NCI-H2171 (cell line): ENCODE measurements around the gene MIPEP.
"Not testable (repeated sequence)": the region's sequence is repeated elsewhere in the genome, so short reads cannot be mapped to it uniquely, and the experiment has no call there.

Experiments
- DNase-seq: peaks from one replicate; lab custom pipeline; 2025; lab: John Stamatoyannopoulos, UW

The MIPEP gene

DNA sequence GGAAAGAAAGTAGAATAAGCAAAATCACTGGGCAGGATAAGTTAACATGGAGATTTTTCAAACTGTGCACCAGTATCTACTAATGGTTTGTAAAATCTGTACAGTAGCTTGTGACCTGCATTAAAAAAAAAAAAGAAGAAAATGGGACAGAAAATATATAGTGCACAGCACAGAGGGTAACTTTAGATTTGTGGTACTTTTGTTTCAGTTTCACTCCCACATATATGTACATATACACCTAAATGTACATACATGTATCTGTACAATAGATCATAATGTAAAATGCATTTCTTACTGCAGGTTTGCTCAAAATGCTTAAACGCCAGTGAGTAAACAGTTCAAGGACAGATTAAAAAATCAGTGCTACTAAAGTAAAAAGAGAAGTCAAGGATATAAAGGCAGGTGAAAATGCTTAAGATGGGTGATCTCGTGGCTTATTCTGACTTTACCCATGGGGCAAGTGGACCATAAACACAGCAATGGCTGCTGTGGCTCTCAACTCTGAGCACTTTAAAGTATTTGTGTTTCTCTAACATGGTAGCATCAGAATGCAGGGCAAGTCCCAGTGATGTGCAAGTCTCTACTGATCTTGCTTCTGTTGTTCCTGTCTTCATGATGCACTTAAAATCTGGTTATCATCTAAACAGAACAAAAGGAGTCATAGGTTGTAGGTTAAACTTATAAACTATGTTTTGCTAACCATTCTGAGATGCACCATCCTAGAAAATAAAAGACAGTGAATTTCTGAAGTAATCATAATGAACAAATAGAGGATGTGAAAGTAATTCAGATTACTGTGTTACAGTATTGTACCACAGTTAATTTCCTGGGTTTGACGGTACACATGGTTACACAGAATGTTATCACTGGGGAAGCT is 112.3 kb downstream of the MIPEP start:
- DNase-seq, result no peak

DNA sequence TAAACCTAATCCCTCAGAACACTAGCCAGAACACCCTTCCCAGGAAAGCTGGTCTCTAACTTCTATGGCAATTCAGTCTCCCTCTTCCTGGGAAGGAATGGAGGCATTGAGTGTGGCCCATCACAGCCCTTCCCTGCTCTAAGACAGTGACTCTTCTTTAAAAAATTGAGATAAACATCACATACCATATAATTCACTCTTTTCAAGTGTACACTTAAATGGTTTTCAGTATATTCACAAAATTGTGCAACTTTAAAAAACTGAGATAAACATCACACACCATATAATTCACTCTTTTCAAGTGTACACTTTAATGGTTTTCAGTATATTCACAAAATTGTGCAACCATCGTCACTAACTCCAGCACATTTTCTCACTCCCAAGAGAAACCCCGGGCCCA is 116.5 kb downstream of the MIPEP start:
- DNase-seq, result no peak

DNA sequence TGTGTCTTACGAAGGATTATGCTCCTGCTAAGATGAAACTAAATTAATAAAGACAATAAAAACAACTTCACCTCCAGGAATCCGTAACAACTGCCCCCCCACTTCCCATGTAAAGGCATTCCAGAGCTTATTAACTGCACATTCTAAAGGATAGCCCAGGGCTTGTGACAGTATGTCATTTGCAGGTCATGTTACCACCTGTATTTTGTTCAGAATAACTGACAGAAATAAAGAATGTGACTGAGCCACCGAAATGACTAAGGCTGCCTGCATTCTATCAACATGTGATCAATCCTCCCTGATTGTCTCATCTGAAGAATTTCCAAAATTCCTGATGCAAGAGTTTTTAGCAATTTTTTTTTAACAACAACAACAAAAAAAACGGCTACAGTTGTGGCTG is 117.2 kb downstream of the MIPEP start:
- DNase-seq, result no peak

DNA sequence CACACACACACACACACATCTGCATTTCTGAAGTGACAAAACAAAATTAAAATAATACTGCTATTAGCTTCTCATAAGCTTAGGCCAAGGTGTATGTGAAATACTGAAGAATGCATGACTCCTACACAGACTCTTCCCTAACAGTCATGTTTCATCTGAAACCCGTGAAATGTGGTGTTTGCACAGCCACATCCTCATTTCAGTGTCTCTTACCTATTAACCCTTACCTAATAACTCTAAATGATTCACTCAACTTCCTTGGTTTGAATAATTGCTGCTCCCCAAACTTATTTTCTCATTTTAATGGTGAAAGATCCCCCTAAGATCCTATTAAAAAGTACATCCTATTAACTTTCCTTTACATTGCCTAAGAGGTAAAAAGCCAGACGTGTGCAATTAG is 117.6 kb downstream of the MIPEP start:
- no peak for DNase-seq

DNA sequence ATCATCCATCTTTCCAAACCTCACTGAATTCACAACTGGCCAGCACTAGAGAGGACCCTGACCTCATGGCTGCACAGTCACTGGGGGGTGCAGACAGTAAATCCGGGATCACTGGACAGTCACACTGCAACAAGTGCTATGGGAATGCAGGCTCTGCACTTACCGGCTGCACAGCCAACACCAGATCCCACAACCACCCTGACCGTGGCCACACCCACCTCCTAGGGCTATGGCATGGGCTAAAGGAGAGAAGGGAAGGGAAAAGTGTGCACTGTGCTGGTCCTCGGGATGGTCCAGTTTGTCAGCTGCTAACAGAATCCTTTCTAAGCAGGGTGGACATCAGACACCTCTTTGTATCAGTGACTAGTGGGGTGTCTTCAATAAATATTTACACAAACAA is 118.2 kb downstream of the MIPEP start:
- DNase-seq, result no peak

DNA sequence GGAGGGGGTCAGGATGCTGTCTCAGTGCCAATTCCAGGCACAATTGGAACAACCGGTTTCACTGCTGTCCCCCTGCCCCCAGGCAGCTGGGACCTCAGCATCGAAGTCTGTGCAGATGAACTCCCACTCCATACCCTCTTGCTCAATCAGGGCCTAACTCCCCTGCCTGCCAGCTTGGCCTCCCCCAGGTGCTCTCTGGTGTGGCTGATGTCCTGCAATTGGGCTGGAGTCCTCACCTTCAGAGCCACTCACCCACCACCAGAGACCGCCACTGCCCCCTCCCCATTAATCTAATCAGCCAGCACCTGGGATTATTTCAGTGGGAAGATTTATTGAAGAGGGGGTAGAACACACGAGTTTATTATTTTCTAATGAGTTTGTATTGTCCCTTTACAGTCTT is 118.8 kb downstream of the MIPEP start:
- DNase-seq, result no peak

DNA sequence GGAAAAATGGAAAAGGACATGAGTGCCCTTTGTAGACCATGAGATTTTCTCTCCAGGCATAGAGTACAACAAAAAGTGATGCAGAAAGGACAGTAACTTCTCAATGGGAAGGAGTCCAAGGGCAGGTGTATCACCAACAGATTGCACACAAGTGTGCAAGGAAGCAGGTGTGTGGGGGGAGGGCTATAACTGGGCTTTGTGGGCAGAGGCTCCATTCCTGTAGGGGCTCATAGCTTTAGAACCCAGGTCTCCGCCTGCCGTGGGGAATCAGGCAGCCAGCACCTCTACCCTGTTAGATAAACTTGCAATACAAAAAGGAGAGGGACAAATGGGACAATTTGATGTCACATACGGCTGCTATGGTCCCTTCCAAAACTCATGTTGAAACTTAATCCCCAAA is 119.8 kb downstream of the MIPEP start:
- no peak for DNase-seq

DNA sequence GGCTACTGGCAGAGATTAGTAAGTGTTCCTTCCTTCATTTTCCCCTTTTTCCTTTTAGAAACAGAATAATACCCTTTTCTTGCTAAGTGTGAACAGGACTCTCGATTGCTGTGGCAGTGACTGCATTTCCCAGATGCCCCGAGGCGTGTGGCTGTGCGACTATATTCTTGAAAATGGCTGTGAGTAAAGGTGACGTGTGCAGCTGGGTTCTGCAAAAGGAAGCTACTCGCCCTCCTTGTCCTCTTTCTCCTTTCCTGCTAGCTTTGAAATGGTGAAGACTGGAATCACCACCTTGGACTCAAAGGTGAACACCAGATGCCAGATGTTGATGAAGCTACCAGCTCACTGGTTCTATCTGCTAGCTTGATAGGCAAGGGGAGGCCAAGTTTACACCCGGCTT is 121.4 kb downstream of the MIPEP start:
- DNase-seq, result no peak

DNA sequence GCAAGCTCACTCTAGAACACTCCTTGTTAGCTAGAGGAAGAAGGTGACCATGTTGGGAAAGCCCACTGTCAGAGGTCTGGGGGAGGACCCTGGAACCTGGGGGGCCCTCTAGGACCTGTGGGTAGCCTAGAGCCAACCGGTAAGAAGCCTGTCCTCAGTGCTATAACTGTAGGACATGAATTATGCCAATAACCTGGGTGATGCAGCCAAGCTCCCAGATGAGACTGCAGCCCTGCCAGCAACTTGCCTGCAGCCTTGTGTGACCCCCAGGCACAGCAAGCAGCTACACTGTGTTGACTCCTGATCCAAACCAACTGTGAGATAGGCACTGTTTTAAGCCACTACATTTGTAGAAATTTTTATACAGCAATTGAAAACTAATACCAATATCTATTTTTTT is 122.3 kb downstream of the MIPEP start:
- no peak for DNase-seq

DNA sequence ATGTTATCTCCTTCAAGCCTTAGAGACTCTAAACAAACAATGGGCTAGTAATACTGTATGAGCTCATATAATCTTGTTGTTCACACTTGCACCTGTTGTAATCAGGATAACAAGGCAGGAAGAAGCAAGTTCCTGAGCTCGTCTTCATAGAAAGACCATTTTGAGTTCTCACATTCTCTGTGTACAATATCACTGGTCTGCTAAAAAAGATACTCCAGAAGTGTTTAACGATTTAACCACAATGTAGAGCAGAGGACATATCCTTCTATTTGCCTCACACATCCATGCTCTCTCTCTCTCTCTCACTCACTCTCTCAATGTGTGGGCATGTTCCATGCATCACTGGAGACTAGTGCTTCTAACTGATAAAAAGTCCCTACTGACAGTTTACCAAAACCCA is 122.9 kb downstream of the MIPEP start:
- DNase-seq, result no peak

DNA sequence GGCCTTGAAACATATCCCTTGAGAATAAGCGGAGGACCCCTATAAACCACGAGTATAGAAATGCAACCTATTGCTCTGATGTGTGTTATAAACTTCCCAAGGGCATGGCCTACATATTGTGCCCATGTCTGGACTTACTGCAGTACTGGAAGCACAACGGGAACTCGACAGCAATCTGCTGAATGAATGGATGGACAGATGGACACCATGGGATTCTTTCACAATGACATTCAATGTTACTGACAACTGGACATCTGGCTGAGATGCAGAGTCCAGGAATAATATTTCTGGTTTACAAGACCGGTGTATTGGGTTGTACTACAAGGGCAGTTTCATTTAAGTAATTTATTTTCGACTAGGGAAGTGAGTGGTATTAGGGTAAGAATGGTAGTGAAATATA is 123.7 kb downstream of the MIPEP start:
- no peak for DNase-seq

DNA sequence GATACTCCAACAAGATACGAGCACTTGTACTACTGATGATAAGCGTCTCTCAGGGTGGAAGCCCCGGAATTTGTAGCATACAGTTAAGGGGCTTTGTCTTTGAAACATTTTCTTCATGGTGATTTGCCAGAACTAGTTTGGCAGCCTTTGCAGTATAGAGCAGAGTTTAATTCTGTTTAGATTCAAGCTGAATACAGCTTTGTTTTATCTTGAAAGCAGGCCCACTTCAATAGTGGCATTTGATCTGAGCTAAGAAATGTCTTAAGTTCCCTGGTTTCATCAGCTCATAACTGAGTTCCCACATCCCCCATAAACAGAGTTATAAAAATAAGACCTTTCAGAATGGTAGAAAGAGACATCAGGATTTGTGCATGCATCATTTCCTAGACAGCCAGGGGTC is 125.9 kb downstream of the MIPEP start:
- no peak for DNase-seq

DNA sequence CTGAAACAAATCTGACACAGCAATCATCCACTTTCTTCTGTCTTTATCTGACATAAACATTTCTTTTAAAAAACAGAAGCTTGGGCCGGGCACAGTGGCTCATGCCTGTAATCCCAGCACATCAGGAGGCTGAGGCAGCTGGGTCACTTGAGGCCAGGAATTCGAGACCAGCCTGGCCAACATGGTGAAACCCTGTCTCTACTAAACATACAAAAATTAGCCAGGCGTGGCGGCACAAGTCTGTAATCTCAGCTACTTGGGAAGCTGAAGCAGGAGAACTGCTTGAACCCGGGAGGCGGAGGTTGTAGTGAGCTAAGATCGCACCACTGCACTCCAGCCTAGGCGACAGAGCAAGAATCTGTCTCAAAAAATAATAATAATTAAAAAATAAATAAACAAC is 127.4 kb downstream of the MIPEP start:
- DNase-seq, result not testable (repeated sequence)

DNA sequence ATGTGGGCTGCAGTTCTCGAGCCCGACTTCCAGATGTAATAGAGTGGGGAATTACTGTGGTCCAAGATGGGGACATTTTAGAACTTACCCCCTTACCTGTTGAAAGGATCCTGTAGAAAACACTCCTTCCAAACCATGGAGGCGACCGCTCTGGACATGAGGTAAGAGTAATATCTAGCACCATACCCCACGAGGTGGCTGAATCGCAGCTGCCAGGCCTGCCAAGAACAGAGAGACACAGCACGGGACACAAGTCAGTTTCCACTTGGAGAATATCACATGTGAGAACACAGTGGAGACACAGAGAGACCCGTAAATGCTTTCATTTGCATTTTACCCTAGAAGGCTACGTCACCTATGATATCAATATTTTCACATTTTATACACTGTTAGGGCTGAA is 129.2 kb downstream of the MIPEP start:
- DNase-seq, result no peak

DNA sequence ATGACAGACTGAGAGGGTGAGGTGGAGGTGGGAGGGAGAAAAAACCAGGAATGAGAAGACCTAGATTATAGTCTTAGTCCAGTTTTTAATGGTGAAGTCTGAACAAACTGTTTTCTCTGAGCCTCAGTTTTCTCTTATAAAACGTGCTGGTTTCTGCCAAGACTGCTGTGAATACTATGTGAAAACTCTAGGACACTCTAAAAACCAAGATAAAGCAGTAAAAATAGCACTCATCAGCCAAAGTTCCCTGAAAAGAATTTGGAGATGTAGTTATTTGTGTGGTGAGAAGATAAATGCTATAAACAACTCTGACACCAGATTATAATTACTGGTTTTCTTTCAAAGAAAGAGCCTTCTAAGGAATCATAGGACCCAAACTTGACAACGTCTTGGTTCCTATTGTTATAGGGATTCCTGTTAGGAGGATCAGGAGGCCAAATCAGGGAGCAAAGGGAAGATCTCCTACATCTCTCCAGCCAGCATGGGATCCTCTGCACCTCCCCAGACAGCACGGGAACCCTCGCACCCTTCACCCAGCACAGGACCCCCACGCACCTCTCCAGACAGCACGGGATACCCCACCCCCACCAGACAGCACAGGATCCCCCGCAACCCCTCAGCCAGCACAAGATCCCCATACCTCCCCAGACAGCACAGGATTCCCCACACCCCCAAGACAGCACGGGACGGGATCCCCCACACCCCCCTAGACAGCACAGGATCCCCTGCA is 130.2 kb downstream of the MIPEP start:
- DNase-seq, result no peak

DNA sequence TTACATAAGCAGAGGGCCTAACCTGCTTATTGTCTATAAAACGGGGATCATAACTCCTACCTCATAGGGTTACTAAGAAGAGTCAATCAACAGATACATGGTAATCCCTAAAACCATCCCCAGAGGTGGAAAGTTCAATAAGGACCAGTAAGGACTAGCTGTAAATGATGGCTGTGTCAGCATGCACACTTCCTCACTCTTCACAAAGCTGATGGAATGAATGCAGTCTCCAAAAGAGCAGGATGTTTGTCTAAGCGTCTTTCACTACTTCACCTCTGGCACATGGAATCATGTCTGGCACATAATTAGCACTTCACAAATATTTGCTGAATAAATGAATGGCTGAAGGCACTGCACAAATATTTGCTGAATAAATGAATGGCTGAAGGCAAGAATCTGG is 134.2 kb downstream of the MIPEP start:
- no peak for DNase-seq

DNA sequence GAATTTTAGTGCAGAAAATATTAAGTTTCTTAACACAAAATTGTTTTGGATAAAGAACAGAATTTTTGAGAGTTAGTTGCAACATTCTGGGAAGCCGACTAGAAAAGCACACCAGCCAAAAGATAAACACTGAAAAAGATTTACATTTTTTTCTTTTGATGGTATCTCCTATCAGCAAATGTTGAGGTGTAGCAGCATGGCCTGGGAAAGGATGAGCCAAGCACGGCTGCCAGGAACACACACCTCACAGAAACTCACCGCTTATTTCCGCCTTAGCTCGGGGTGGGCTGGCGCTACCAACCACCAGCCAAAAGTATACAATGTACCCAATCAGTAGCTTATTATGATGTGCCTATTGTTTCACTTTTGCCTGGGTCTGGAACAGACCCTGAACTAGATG is 134.7 kb downstream of the MIPEP start:
- no peak for DNase-seq

DNA sequence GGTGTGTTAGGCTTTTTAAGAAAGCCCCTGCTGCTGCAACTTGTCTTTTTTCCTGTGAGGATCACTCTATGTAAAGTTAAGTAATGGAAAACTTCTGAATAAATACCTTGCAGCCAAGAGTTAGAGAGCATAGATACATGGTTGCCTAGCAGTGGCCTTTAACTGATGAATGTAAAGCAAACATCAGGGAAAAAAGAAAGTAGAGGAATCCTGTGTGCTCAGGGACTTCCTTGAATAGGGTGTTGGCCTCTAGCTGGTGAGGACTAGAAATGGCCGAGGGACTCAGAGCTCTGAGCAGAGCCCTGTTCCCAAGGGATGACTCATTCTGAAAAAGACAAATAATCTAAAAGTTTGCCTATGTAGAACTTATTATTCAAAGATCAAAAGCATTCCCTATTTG is 135.7 kb downstream of the MIPEP start:
- DNase-seq, result no peak

DNA sequence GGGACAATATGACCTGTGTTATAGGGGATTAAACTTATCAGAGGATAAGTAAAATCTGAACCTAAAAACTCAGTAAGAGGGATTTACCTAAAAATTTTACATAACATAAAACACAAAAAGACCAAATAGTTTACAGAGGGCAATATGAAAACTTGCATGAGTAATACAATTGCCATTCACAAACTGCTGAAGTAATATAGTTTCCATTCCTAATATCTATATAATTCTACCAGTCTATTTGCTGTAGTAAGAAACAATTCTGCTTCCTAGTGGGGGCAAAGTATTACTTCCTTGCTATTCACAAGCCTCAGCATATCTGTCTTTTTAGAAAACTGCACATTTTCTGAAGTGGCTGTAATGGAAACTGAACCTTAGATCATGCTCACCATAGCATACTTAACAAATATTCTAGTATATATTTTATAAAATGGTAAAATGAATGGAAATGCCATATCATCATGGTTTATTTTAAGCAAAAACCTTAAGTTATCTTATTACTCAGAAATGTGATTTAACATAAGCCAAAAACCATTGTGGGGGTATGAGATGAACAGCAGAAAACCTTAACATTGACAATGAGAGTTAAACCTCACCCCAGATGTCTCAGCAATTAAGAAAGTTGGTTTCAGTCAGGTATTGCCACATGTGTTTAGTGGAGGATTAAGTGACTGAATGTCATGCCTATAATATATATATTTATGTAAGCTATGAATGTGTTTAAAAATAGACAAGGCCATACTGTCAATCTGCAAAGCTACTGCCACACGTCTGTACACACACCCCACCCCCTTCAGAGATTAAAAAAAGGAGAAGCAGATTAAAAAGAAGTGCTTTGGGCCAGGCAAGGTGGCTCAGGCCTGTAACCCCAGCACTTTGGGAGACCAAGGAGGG is 136.8 kb downstream of the MIPEP start:
- DNase-seq, result no peak

DNA sequence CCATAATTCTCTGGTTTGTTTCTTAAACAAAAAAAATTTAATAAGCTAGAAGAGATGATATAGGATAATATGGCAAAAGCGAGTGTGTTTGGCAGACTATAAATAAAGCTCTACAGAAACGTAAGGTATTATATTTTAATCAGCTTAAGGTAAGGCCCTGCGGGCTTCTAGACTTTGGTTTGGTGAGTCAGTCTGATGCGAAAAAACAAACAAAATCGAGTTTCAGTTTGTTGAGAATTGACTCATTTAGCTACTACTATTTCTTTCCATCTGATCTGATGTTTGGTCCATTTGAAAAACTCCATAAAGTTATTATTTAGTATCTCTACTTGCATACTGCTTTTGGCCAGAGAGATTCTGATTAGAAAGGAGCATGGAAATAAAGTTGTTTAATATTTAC is 138.0 kb downstream of the MIPEP start:
- no peak for DNase-seq

DNA sequence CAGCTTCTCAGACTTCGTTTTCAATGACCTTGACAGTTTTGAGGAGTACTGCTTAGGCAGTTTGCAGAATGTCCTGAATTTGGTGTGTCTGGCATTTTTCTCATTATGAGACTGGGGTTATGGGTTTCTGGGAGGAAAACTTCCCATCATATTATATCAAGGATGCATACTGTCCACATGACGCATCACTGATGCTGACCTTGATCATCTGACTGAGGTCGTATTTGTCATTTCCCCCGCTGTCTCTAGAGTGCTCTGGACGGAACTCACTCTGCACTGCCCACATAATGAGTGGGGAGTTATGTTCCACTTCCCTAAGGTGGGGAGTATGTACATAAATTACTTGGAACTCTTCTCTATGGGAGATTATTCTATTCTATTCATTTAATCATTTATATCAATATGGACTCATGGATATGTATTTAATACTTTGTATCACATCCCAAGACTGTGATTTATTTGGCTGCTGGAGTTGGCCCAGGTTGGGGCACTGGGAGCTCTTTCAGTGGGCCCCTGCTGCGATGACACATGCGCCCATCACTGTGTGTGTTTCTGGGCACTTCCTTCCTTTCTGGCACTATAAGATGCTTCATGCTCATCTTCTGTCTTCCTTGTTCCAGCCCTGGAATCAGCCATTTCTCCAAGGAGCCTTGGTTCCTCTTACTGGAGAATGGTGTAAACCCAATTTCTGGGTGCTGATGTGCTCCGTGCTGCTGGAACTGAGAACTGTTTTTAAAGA is 138.6 kb downstream of the MIPEP start:
- DNase-seq, result no peak
